HK-2 (cell line): ENCODE measurements around the gene OR5T1.

Experiments used
- DNase-seq: peaks from one replicate; pipeline ENCODE4 v3.0.0-alpha.2; 2018; ENCODE audit not compliant: unreplicated experiment

The OR5T1 gene

GRCh38 chr11:56273854-56274253 is at the start of gene OR5T1:
Gene OR5T1 (plus strand): TSS chr11:56274154. CDS start chr11:56275639, 1,485 bp downstream.
- no peak for DNase-seq

GRCh38 chr11:56234155-56234554 is 39.8 kb upstream of the OR5T1 start, which contains the start of gene OR5T2:
Gene OR5T2 (minus strand): TSS chr11:56234255. CDS start chr11:56233062, 1,193 bp downstream.
- DNase-seq = no peak

GRCh38 chr11:56251954-56252353 is 22.0 kb upstream of the OR5T1 start, which contains the start of gene OR5T3:
Gene OR5T3 (plus strand): TSS chr11:56252254. CDS start chr11:56252254, 0 bp downstream.
- DNase-seq = no peak

DNA sequence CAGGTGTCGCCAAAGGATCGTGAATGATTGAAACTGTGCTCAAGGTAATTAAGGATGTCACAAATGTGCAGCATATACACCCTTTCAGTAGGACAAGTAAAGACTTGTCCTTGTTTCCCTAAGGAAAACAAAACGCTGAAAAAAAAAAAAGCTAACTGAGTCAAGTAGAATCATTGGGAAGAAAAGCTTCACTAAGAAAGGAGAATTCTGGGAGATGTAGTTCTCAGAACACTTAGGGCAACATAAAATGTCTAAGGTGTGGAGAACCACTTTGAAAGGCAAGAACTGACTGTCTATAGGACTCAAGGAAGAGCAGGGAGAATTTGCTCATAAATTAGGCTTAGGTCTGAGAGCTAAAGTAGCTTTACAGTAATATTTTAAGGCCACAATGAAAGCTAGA is 2.9 kb upstream of the OR5T1 start:
- no peak for DNase-seq

- DNase-seq = no peak
These were observed 18.2 kb downstream of the OR5T1 start, which contains the start of gene OR8H1 for GRCh38 chr11:56292154-56292553. Gene OR8H1 (minus strand): TSS chr11:56292254. CDS start chr11:56291062, 1,192 bp downstream.

- no peak for DNase-seq
These were observed 22.9 kb downstream of the OR5T1 start for GRCh38 chr11:56296898-56297297.

- DNase-seq = no peak
These were observed 33.9 kb downstream of the OR5T1 start for GRCh38 chr11:56307836-56308235.

DNA sequence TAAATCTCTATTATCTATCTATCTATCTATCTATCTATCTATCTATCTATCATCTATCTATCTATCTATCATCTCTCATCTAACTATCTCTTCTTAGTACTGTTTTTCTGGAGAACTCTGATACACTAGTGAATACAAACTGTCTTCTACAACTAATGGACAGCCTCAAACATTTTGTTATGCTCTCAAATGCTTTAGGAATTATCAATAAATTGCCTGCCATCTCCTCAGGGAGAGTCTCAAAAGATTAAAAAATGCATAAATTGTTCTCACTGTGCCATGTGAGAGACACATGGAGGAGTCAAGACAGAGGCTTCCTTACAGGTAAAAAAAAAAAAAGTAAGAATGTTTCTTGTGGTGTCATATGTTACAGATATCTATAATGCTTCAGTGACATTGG is 40.9 kb downstream of the OR5T1 start, which contains the start of gene OR8K3:
OR8K3 (plus strand) TSS at position 301 of the 400 bp plus-strand sequence. CDS start 3,163 bp downstream, outside the sequence.
- no peak for DNase-seq
